SIG-M5 treated with dmso at 0.1 percent for 504 hours (cell line): ENCODE data around the gene LAMA5.

ENCODE experiments used
- DNase-seq: peaks from one replicate; lab custom pipeline; 2025; ENCODE audit not compliant: unreplicated experiment; lab: John Stamatoyannopoulos, UW

The LAMA5 gene

GRCh38 chr20:62317167-62317655 lies 49.9 kb downstream of the LAMA5 start:
- no peak for DNase-seq

GRCh38 chr20:62316331-62317166 lies 50.6 kb downstream of the LAMA5 start:
- DNase-seq = no peak

GRCh38 chr20:62315773-62316172 lies 51.3 kb downstream of the LAMA5 start:
- DNase-seq = no peak

GRCh38 chr20:62314711-62315302 lies 52.3 kb downstream of the LAMA5 start:
- DNase-seq = no peak

- DNase-seq = no peak
Observed at GRCh38 chr20:62314339-62314638, 52.8 kb downstream of the LAMA5 start.

- no peak for DNase-seq
Observed at GRCh38 chr20:62313460-62314338, 53.4 kb downstream of the LAMA5 start.

GRCh38 chr20:62313021-62313420 lies 54.1 kb downstream of the LAMA5 start:
- no peak for DNase-seq

- no peak for DNase-seq
Observed at GRCh38 chr20:62312662-62312977, 54.5 kb downstream of the LAMA5 start.

GRCh38 chr20:62311832-62312661 lies 55.1 kb downstream of the LAMA5 start:
- DNase-seq = no peak

GRCh38 chr20:62311150-62311549 lies 56.0 kb downstream of the LAMA5 start:
- DNase-seq = no peak

- no peak for DNase-seq
Observed at GRCh38 chr20:62310757-62311121, 56.4 kb downstream of the LAMA5 start.

GRCh38 chr20:62309947-62310756 lies 57.0 kb downstream of the LAMA5 start:
- no peak for DNase-seq

- DNase-seq = no peak
Observed at GRCh38 chr20:62309198-62309944, 57.7 kb downstream of the LAMA5 start.

GRCh38 chr20:62308102-62308822 lies 58.9 kb downstream of the LAMA5 start:
- DNase-seq = no peak

GRCh38 chr20:62307226-62308101 lies 59.6 kb downstream of the LAMA5 start:
- DNase-seq = no peak

GRCh38 chr20:62306414-62307187 lies 60.5 kb downstream of the LAMA5 start:
- DNase-seq = no peak

GRCh38 chr20:62305765-62306413 lies 61.2 kb downstream of the LAMA5 start:
- no peak for DNase-seq
